GM19043 (cell line): ENCODE data around the gene HOXC9.

Source experiments
- ATAC-seq: cut with Tn5 transposase; IDR thresholded peaks from one replicate; pipeline ENCODE4 v1.9.1; 2021; ENCODE audit warnings: low read depth; ENCODE audit not compliant: unreplicated experiment

The HOXC9 gene

GRCh38 chr12:54000116-54001114, at the start of gene HOXC9:
HOXC9 (plus strand) TSS chr12:54000161; CDS start chr12:54000189, 28 bp downstream.
- no peak for ATAC-seq

- no peak for ATAC-seq
Observed at GRCh38 chr12:53950437-53950773, 49.6 kb upstream of the HOXC9 start.

GRCh38 chr12:53950789-53951576, 49.0 kb upstream of the HOXC9 start:
- ATAC-seq: no peak

- no peak for ATAC-seq
Observed at GRCh38 chr12:53951577-53952334, 48.2 kb upstream of the HOXC9 start.

GRCh38 chr12:53952335-53952694, 47.6 kb upstream of the HOXC9 start:
- ATAC-seq: no peak

GRCh38 chr12:53952871-53953734, 46.9 kb upstream of the HOXC9 start:
- ATAC-seq: no peak

GRCh38 chr12:53953831-53954693, 45.9 kb upstream of the HOXC9 start:
- no peak for ATAC-seq

- ATAC-seq: no peak
Observed at GRCh38 chr12:53954694-53955035, 45.3 kb upstream of the HOXC9 start, which contains the start of gene HOXC12. HOXC12 (plus strand) TSS chr12:53954903; CDS start chr12:53954930, 27 bp downstream.

GRCh38 chr12:53955036-53955775, 44.8 kb upstream of the HOXC9 start:
- ATAC-seq: no peak

GRCh38 chr12:53955776-53956250, 44.1 kb upstream of the HOXC9 start:
- no peak for ATAC-seq

- no peak for ATAC-seq
Observed at GRCh38 chr12:53956251-53956887, 43.6 kb upstream of the HOXC9 start.

GRCh38 chr12:53956914-53957536, 42.9 kb upstream of the HOXC9 start:
- ATAC-seq: no peak

- ATAC-seq: no peak
Observed at GRCh38 chr12:53958128-53958527, 41.8 kb upstream of the HOXC9 start.

- no peak for ATAC-seq
Observed at GRCh38 chr12:53959314-53959713, 40.6 kb upstream of the HOXC9 start.

GRCh38 chr12:53960187-53961024, 39.6 kb upstream of the HOXC9 start:
- no peak for ATAC-seq

- no peak for ATAC-seq
Observed at GRCh38 chr12:53961025-53961761, 38.8 kb upstream of the HOXC9 start.
